A673 (cell line): Measurements from ENCODE around the gene GSG1. TPM values are rescaled to one million over a fixed set of nuclear protein-coding genes. Genes with fewer than 3 reads are reported as not detected.
A peak's percentile ranks its signal among the peaks of the same experiment; 100 is the strongest.

ENCODE experiments used
- BruUV-seq: library from RNA; stranded (reverse); fragments of 400-500 nt; replicated peaks from 2 replicates; lab custom pipeline; 2021; lab: Mats Ljungman, UMichigan
- CTCF ChIA-PET: fragments of 300-600 bp; sonication (Branson Sonifier 250); formaldehyde crosslinking; loops from one replicate; lab custom pipeline; 2022; ENCODE audit warnings: antibody characterized with exemption; lab: Charles Lee
- POLR2A ChIA-PET: fragments of 300-600 bp; sonication (Branson Sonifier 250); formaldehyde crosslinking; loops from one replicate; lab custom pipeline; 2022; ENCODE audit warnings: antibody characterized with exemption; ENCODE audit not compliant: low non-redundant PET; lab: Charles Lee
- DNase-seq: peaks from one replicate; pipeline ENCODE4 v3.0.0-alpha.2; 2015; ENCODE audit warnings: low spot score
- H3K27ac ChIP-seq: fragments of 200-600 bp; sonication (generic); 2 replicates; pipeline ENCODE4 v1.5.1; 2016; ENCODE audit warnings: mixed run types, low read depth, mild to moderate bottlenecking, mixed read lengths, antibody characterized with exemption, low read length; ENCODE audit not compliant: poor library complexity, severe bottlenecking
- H3K27me3 ChIP-seq: fragments of 200-600 bp; sonication (generic); replicated peaks from 2 replicates; pipeline ENCODE4 v1.6.1; 2017; ENCODE audit warnings: mixed run types, low read depth, mild to moderate bottlenecking, mixed read lengths, antibody characterized with exemption, low read length; ENCODE audit not compliant: insufficient read depth, poor library complexity
- H3K36me3 ChIP-seq: fragments of 200-600 bp; sonication (generic); 2 replicates; pipeline ENCODE4 v1.6.1; 2016; ENCODE audit warnings: mixed run types, mild to moderate bottlenecking, mixed read lengths, antibody characterized with exemption, low read length; ENCODE audit not compliant: insufficient read depth, poor library complexity, severe bottlenecking
- H3K4me1 ChIP-seq: fragments of 200-600 bp; sonication (generic); 2 replicates; pipeline ENCODE4 v1.6.1; 2017; ENCODE audit warnings: mixed run types, mild to moderate bottlenecking, mixed read lengths, antibody characterized with exemption, low read length; ENCODE audit not compliant: insufficient read depth, poor library complexity, severe bottlenecking
- H3K4me3 ChIP-seq: fragments of 200-600 bp; sonication (generic); 2 replicates; pipeline ENCODE4 v1.5.1; 2016; ENCODE audit warnings: low read depth, mixed run types, mild to moderate bottlenecking, mixed read lengths, low read length; ENCODE audit not compliant: poor library complexity, severe bottlenecking
- H3K9me3 ChIP-seq: fragments of 200-600 bp; sonication (generic); 2 replicates; pipeline ENCODE4 v1.6.1; 2016; ENCODE audit warnings: mixed run types, low read depth, mild to moderate bottlenecking, mixed read lengths, antibody characterized with exemption, low read length; ENCODE audit not compliant: poor library complexity, severe bottlenecking
- CTCF ChIP-seq: fragments of 300-800, 200-600 bp; sonication (generic); conservative IDR thresholded peaks from 2 replicates; pipeline ENCODE4 v1.5.1; 2017; ENCODE audit warnings: low read depth, mild to moderate bottlenecking, antibody characterized with exemption, low read length, moderate library complexity, mixed read lengths
- EZH2 ChIP-seq: fragments of 200-600 bp; sonication (generic); IDR thresholded peaks from 2 replicates; pipeline ENCODE4 v1.6.1; 2017; ENCODE audit warnings: borderline replicate concordance, low read depth, mild to moderate bottlenecking, mixed read lengths, antibody characterized with exemption, low read length; ENCODE audit not compliant: poor library complexity, severe bottlenecking
- intact Hi-C: fragments of 100-400 bp; cut with micrococcal nuclease; formaldehyde crosslinking; loops from one replicate; pipeline ENCODE4 v1.10.0; 2022; ENCODE audit not compliant: unreplicated experiment
- total RNA-seq: library from RNA; stranded (reverse); gene quantifications from 2 replicates; pipeline ENCODE4 v1.2.3, GENCODE V29; 2021

GSG1 gene
- total RNA-seq, 1 experiment from 2014 or later, result 0.24 TPM

- Histone ChIP-seq H3K9me3 (peaks cover 4% of the 10 kb centered on the region), H3K4me3 (no peak overlapping the region), H3K36me3 (no peaks in the 10 kb centered on the region), H3K27me3 (no peaks in the 10 kb centered on the region), H3K27ac (no peak overlapping the region), H3K4me1 (peaks cover 6% of the 10 kb centered on the region)
- DNase-seq, result peak; percentile 29
- intact Hi-C loops, result no loop called here
- ChIA-PET POLR2A (no interaction called here), CTCF (interaction anchor here (0.5 kb wide), 1 partner anchor 74 kb away, joined by 3 read pairs; no protein-coding TSS in a partner anchor)
- BruUV-seq, result no TSS peak
- TF ChIP-seq EZH2, result no peak
- no peak for TF ChIP-seq CTCF
These were observed 53.7 kb downstream of the GSG1 start for GRCh38 chr12:13049816-13050215.

GRCh38 chr12:13046964-13047363 is 56.5 kb downstream of the GSG1 start:
- POLR2A ChIA-PET, result no interaction called here

GRCh38 chr12:13045816-13046215 is 57.7 kb downstream of the GSG1 start:
- H3K27ac ChIP-seq, result no peak overlapping the region
- ChIA-PET CTCF (no interaction called here), POLR2A (no interaction called here)
- BruUV-seq, result no TSS peak
- H3K4me1 ChIP-seq, result peaks cover 7% of the 10 kb centered on the region
- TF ChIP-seq CTCF (no peak), EZH2 (no peak)
- peak; percentile 11 for DNase-seq
- H3K9me3 ChIP-seq, result no peaks in the 10 kb centered on the region
- no peak overlapping the region for H3K4me3 ChIP-seq
- no peaks in the 10 kb centered on the region for H3K27me3 ChIP-seq
- intact Hi-C loops, result no loop called here
- H3K36me3 ChIP-seq, result no peaks in the 10 kb centered on the region

More at GRCh38 chr12:13046964-13047363, 56.5 kb downstream of the GSG1 start:
- peaks cover 7% of the 10 kb centered on the region for H3K4me1 ChIP-seq
- TF ChIP-seq CTCF (no peak), EZH2 (no peak)
- no peaks in the 10 kb centered on the region for H3K36me3 ChIP-seq
- H3K27ac ChIP-seq, result no peak overlapping the region
- DNase-seq, result no peak
- intact Hi-C loops, result no loop called here
- H3K4me3 ChIP-seq, result no peak overlapping the region
- H3K9me3 ChIP-seq, result no peaks in the 10 kb centered on the region
- no TSS peak for BruUV-seq
- no peaks in the 10 kb centered on the region for H3K27me3 ChIP-seq
- CTCF ChIA-PET, result no interaction called here
